ENCODE data around the gene MAP4K4. TPM values are rescaled to one million over a fixed set of nuclear protein-coding genes. Genes with fewer than 3 reads are reported as not detected.

The MAP4K4 gene
- total and polyA plus RNA-seq, 2 donors from 2014 or later: 8.4 to 62.8 TPM

- Histone ChIP-seq H3K9ac (ENCODE audit: low read length in 3 of 3) (no peak overlapping the region), H3K36me3 (ENCODE audit: control insufficient read depth in 2 of 3, insufficient read depth in 3 of 3, low read length in 3 of 3) (no peaks in the 10 kb centered on the region), H3K27me3 (ENCODE audit: control insufficient read depth, insufficient read depth, low read length) (no peaks in the 10 kb centered on the region), H3K4me1 (ENCODE audit: control insufficient read depth in 2 of 3, insufficient read depth in 2 of 3, low read depth in 1 of 3, low read length in 3 of 3) (peaks cover 0 to 21% (median 17%) of the 10 kb centered on the region in 3 donors), H3K9me3 (ENCODE audit: control insufficient read depth in 2 of 3, insufficient read depth in 1 of 3, low read length in 3 of 3) (no peaks in the 10 kb centered on the region), H3K4me3 (ENCODE audit: low read length in 3 of 3) (no peak overlapping the region), H3K27ac (ENCODE audit: low read depth in 2 of 2, low read length in 2 of 2) (no peak overlapping the region)
- no peak for TF ChIP-seq CTCF (IDR thresholded peaks at IDR 0.05; ENCODE audit: borderline replicate concordance, extremely low read depth, insufficient read depth)
- DNase-seq (no peak), FAIRE-seq (no peak)
- intact Hi-C loops (cut with DNase I): no loop called here
Measured at GRCh38 chr2:101817481-101817880, 120.0 kb downstream of the MAP4K4 start.

DNA sequence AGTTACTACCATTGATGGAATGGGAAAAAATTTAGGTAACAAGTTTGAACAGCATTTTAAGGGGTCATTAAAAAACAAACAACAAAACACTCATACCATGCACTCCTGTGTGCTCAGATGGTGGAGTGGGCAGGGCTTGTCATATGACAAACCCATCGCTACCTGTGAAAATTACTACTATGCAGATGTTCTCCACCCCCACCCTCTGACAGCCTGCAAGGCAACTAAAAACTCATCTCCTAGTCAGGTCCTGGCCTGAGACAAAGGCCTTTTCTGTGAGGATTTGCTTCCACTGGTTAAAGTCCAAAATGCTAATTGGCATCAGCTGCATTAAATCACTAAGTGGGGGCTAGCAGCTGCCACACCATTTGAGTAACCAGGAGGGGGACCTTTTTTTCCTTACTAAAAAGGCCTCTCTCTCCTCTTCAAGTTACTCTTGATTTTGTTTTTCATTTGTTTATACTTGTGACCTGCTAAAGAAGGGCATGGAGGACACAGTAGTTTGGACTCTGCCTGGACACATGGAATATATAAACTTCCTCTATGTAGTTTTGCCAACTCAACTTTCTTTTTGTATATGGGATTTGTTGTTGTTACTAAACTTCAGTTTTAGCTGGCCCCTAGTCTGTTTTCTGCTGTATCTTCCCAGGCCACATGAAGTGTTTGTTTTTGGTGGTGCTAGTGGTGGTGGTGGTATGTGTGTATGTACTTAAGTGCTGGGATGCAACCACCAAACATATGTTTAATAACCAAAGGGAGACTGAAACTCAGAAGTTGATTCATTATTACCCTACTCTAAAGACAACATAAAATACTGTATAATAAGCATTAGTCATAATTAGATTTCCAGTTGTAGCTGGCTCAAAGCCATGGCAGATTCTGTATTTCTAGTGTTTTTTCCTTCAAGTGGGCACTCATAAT, 121.3 kb downstream of the MAP4K4 start:
- Histone ChIP-seq H3K9ac (ENCODE audit: low read length in 3 of 3) (no peak overlapping the region), H3K4me3 (ENCODE audit: low read length in 3 of 3) (no peak overlapping the region), H3K27me3 (ENCODE audit: control insufficient read depth, insufficient read depth, low read length) (no peaks in the 10 kb centered on the region), H3K36me3 (ENCODE audit: control insufficient read depth in 2 of 3, insufficient read depth in 3 of 3, low read length in 3 of 3) (no peaks in the 10 kb centered on the region), H3K4me1 (ENCODE audit: control insufficient read depth in 2 of 3, insufficient read depth in 2 of 3, low read depth in 1 of 3, low read length in 3 of 3) (peaks cover 0 to 27% (median 21%) of the 10 kb centered on the region in 3 donors), H3K27ac (ENCODE audit: low read depth in 2 of 2, low read length in 2 of 2) (no peak overlapping the region), H3K9me3 (ENCODE audit: control insufficient read depth in 2 of 3, insufficient read depth in 1 of 3, low read length in 3 of 3) (no peaks in the 10 kb centered on the region)
- FAIRE-seq: no peak
- TF ChIP-seq CTCF (IDR thresholded peaks at IDR 0.05; ENCODE audit: borderline replicate concordance, extremely low read depth, insufficient read depth): no peak
- intact Hi-C loops (cut with DNase I): no loop called here
- DNase-seq: peak in 1 of 5 donors; percentile 62

DNA sequence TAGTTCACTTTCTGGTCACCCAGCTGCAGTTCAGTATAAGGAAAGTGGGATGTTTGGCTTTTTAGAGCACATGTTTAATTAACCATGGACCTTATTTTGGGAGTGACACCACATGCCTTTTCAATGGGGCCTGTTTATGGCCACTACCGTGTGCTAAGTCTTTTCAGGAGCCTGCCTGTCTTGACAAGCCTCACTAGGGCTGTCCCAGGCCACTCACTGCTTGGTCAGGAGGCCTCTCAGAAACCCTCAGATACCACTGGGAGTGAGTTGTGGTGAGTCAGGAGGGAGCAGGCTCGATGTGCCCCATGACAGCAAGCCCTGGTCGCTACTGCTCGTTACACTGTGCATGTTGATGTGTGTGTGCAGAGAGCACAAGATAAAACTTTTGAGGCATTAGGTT, 123.0 kb downstream of the MAP4K4 start:
- TF ChIP-seq CTCF (IDR thresholded peaks at IDR 0.05; ENCODE audit: borderline replicate concordance, extremely low read depth, insufficient read depth): no peak
- Histone ChIP-seq H3K4me3 (ENCODE audit: low read length in 3 of 3) (no peak overlapping the region), H3K9me3 (ENCODE audit: control insufficient read depth in 2 of 3, insufficient read depth in 1 of 3, low read length in 3 of 3) (no peaks in the 10 kb centered on the region), H3K27me3 (ENCODE audit: control insufficient read depth, insufficient read depth, low read length) (no peaks in the 10 kb centered on the region), H3K36me3 (ENCODE audit: control insufficient read depth in 2 of 3, insufficient read depth in 3 of 3, low read length in 3 of 3) (no peaks in the 10 kb centered on the region), H3K4me1 (ENCODE audit: control insufficient read depth in 2 of 3, insufficient read depth in 2 of 3, low read depth in 1 of 3, low read length in 3 of 3) (peaks cover 0 to 21% (median 20%) of the 10 kb centered on the region in 3 donors), H3K9ac (ENCODE audit: low read length in 3 of 3) (no peak overlapping the region), H3K27ac (ENCODE audit: low read depth in 2 of 2, low read length in 2 of 2) (no peak overlapping the region)
- no peak for FAIRE-seq
- no peak for DNase-seq
- intact Hi-C loops (cut with DNase I): loop anchor here (10.0 kb wide), 1 partner anchor 126 kb away; the partner anchor contains the start of gene MAP4K4

Data from kidney (tissue), 14 donors.